Right ventricle myocardium inferior (tissue), 1 donor: ENCODE measurements around the gene ATP11A. TPM values are rescaled to one million over a fixed set of nuclear protein-coding genes. Genes with fewer than 3 reads are reported as not detected.

ENCODE experiments used
- ATAC-seq: fragments of 200-7000 bp; cut with Tn5 transposase; one replicate; pipeline ENCODE4 v1.9.1; 2020; ENCODE audit warnings: mild to moderate bottlenecking, moderate library complexity
- DNase-seq: peaks from one replicate; pipeline ENCODE4 v3.0.0; 2021; ENCODE audit errors: missing footprints
- intact Hi-C: fragments of 100-400 bp; cut with DNase I; formaldehyde crosslinking; loops from one replicate; pipeline ENCODE4 v1.11.0; 2022
- total RNA-seq: library from RNA; stranded (reverse); fragmentation: NEBNext Ultra II Directional; extraction: Animal tissue kit (Norgen Biotek cat#: 25700); gene quantifications from one replicate; pipeline ENCODE4 v1.2.1, GENCODE V29; 2021
- donor health status: DM: no; HTN: yes; CAD: no; lungs with severe emphysema.

ATP11A gene
- total RNA-seq, 1 donor from 2014 or later: 89.9 TPM

GRCh38 chr13:112907286-112907685, 217.4 kb downstream of the ATP11A start:
- intact Hi-C loops: no loop called here
- DNase-seq (no peak), ATAC-seq (no peak)

- intact Hi-C loops: no loop called here
- DNase-seq: no peak
- no peak for ATAC-seq
Observed at GRCh38 chr13:112907871-112908331, 218.1 kb downstream of the ATP11A start.

- intact Hi-C loops: no loop called here
- DNase-seq (no peak), ATAC-seq (no peak)
Observed at GRCh38 chr13:112908342-112908741, 218.5 kb downstream of the ATP11A start.

GRCh38 chr13:112910016-112910415, 220.2 kb downstream of the ATP11A start:
- ATAC-seq: no peak
- intact Hi-C loops: no loop called here
- DNase-seq: no peak

- intact Hi-C loops: no loop called here
- DNase-seq: no peak
Observed at GRCh38 chr13:112910616-112911280, 220.9 kb downstream of the ATP11A start.

GRCh38 chr13:112911285-112911701, 221.5 kb downstream of the ATP11A start:
- intact Hi-C loops: no loop called here
- no peak for ATAC-seq
- no peak for DNase-seq

More at GRCh38 chr13:112910616-112911280, 220.9 kb downstream of the ATP11A start:
- no peak for ATAC-seq

- DNase-seq: no peak
- ATAC-seq: no peak
- intact Hi-C loops: no loop called here
Observed at GRCh38 chr13:112911883-112912282, 222.0 kb downstream of the ATP11A start.

- ATAC-seq: no peak
- no peak for DNase-seq
Observed at GRCh38 chr13:112912726-112913440, 223.0 kb downstream of the ATP11A start.

GRCh38 chr13:112916296-112916695, 226.5 kb downstream of the ATP11A start:
- ATAC-seq: no peak

More at GRCh38 chr13:112912726-112913440, 223.0 kb downstream of the ATP11A start:
- intact Hi-C loops: no loop called here

GRCh38 chr13:112917056-112917664, 227.3 kb downstream of the ATP11A start:
- no peak for DNase-seq
- no peak for ATAC-seq
- intact Hi-C loops: no loop called here

More at GRCh38 chr13:112916296-112916695, 226.5 kb downstream of the ATP11A start:
- DNase-seq: no peak
- intact Hi-C loops: no loop called here

- ATAC-seq (no peak), DNase-seq (no peak)
- intact Hi-C loops: no loop called here
Observed at GRCh38 chr13:112917737-112918136, 227.9 kb downstream of the ATP11A start.

- ATAC-seq: no peak
- intact Hi-C loops: no loop called here
- no peak for DNase-seq
Observed at GRCh38 chr13:112918266-112918665, 228.4 kb downstream of the ATP11A start.

- no peak for ATAC-seq
- intact Hi-C loops: no loop called here
- DNase-seq: no peak
Observed at GRCh38 chr13:112918746-112919145, 228.9 kb downstream of the ATP11A start.

GRCh38 chr13:112923962-112924361, 234.1 kb downstream of the ATP11A start:
- no peak for DNase-seq
- no peak for ATAC-seq
- intact Hi-C loops: no loop called here

GRCh38 chr13:112924365-112924764, 234.5 kb downstream of the ATP11A start:
- no peak for ATAC-seq
- no peak for DNase-seq
- intact Hi-C loops: no loop called here

- DNase-seq: no peak
- ATAC-seq: no peak
- intact Hi-C loops: no loop called here
Observed at GRCh38 chr13:112926003-112926402, 236.2 kb downstream of the ATP11A start.

GRCh38 chr13:112926993-112927392, 237.2 kb downstream of the ATP11A start:
- intact Hi-C loops: no loop called here
- DNase-seq (no peak), ATAC-seq (no peak)

GRCh38 chr13:112928020-112928971, 238.5 kb downstream of the ATP11A start:
- no peak for DNase-seq
- ATAC-seq: no peak
- intact Hi-C loops: no loop called here
